GM10847 (cell line): Measurements from ENCODE around the gene CAMK2B.

Experiments
- POLR2A ChIP-seq: IDR thresholded peaks from 2 replicates; pipeline ENCODE4 v1.6.1; 2011; ENCODE audit not compliant: insufficient read length; ENCODE audit errors: extremely low read depth

The CAMK2B gene

DNA sequence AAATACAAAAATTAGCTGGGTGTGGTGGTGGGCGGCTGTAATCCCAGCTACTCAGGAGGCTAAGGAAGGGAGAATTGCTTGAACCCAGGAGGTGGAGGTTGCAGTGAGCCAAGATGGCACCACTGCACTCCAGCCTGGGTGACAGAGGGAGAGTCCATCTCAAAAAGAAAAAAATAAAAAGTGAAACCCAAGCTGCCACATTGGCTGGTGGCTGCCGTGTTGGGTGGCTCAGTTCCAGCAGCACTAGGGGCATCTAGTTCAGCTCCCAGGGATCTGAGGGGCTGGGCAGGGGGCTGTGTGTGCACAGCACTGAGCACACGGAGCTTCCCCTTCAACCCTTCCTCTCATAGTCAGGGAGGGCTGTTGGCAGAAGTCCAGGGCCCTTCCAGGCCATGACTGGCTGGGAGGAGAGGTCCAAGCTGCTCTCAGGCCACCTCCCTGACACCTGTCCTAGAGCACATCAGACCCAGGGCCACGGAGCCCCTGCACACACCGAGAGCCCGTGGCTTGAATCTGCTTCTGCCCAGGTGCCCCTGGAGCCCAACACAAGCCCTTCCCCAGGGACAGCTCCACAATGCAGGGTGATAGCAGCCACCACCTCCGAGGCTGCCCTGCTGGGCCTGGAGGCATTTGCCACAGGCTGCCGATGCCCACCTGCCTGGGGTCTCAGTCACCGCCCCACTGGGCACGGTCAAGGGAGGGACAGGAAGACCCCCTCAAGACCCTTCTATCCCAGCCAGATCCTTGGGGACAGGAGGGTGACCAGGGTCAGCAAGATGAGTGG, 77.3 kb downstream of the CAMK2B start:
- no peak for TF ChIP-seq POLR2A

DNA sequence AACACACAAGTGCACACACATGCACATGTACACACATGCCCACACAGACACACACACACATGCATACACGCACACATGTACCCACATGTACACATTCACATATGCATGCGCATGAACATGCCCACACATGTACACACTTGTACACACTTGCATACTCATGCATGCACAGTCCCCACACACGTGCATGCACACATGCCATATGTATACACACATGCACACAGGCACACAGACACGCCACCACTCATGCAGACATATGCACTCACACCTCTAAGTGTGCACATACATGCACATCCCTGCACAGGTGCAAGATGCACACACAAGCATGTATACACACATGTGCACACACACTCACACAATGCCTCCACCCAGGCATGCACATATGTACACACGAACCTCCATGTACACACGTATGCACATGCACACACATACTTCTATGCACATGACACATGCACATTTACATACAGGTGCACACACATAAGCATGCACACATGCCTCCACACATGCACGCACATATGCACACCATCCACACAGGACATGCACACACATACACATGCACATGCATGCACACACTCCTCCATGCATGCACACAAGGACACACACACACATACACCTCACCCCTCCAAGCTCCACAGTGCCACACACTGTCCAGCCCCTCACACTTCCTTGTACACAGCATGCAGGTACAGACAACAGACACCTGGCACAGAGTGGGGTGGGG, 78.8 kb downstream of the CAMK2B start:
- no peak for TF ChIP-seq POLR2A

DNA sequence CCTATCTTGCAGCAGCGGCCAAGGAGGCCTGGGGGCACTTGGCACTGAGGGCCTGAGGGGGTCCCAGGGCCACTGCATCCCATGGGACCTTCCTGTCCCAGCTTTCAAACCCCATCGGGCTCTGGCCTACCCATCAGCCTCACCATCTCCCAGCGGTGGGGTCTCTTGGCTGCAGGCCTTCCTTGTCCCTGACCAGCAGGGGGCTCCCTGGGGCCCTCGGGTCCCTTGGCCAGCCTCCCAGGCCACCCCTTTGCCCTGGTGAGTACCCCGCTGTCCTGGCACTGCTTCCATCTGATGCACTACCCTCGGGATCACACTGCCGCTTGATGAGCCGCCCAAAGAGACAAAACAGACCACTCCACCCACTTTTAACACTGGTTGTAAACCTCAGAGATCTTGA, 81.1 kb downstream of the CAMK2B start:
- no peak for TF ChIP-seq POLR2A

GRCh38 chr7:44242091-44242490, 83.3 kb downstream of the CAMK2B start:
- no peak for TF ChIP-seq POLR2A

DNA sequence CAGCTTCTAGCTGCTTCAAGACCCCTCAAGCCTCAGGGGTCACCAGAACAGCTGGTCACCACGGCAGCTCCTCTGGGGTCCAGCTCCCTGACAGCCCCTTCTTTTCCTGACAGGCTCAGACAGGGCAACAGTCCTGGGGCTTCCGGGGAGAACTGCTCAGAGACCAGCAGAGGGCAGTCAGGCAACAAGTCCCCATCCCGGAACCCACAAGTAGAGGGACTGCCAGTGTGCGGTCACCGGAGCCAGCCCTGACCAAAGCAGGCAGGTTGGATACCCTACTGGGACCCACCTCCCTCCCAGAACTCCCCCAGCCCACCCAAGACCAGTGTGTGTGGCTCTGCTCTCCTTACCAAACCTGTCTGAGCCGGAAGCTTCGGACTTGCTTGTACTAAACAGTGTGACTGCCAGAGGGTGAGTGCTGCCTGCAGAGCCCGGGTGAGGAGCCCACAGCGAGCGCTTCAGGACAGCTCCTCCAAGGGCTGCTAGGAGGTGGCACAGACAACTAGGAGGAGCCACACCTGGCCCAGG, 84.3 kb downstream of the CAMK2B start:
- TF ChIP-seq POLR2A: no peak

DNA sequence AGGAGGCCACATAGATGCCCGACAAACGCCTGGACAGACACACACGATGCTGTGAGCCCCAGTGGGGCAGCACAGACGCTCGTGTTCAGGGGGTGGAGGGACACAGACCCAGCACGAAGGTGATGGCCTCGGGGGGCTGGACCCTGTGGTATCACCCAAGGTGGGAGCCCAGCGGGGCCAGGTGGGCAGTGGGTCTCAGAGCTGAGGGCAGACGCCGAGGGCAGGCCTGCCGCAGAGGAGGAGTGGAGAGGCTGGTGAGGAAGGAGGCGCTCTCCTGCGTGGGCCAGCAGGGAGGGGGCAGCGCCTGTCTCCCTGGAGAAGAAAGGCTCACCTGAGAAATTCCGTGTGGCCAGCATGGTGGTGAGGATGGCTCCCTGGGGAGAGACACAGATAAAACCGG, 85.0 kb downstream of the CAMK2B start:
- TF ChIP-seq POLR2A: no peak

DNA sequence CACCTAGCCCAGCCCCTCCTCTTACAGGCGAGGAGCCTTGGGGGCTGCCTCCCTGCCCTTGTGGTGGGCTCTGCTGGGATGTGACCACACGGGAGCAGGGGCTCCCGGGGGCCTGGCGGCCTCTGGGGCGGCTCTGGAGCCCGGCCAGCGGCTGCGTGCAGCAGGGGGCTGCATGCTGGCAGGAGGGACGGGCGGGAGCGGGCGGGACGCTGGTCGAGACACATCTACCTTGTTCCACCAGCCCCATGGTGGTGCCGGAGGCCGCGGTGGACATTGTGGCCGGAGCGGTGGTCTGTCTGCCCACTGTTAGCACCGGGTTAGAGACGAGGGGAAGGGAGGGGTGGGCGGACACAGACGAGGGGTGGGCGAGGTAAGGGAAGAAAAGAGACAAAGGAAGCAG, 86.0 kb downstream of the CAMK2B start:
- no peak for TF ChIP-seq POLR2A

DNA sequence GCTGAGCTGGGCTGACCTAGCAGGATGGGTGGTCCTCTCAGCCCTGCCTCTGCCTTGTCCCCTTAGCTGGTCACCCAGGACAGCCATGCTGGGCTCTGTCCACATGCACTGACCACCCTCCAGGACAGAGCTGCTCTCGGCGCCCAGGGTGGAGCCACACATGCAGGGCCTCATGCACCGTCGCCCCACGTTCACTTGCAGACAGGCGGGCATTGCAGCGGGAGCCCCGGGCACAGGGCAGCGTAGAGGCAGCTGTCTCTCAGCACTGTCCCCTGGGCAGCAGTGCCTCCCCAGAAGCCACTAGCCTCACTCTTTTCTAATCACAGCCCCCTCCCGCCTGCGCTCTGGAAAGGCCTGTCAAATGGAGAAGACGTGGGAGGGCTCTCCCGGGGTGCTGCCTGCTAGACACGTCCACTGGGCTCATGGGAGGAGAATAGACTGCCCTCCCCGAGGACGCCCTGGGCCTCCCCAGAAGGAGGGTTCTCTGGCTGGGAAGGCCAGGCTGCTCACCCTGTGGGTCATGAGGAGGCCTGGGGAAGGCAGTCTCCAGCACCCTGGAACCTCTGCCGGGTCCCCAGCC, 87.2 kb downstream of the CAMK2B start:
- TF ChIP-seq POLR2A: no peak

- TF ChIP-seq POLR2A: no peak
Measured at GRCh38 chr7:44237696-44238095, 87.7 kb downstream of the CAMK2B start.

- TF ChIP-seq POLR2A: no peak
Measured at GRCh38 chr7:44236333-44236728, 89.1 kb downstream of the CAMK2B start.

DNA sequence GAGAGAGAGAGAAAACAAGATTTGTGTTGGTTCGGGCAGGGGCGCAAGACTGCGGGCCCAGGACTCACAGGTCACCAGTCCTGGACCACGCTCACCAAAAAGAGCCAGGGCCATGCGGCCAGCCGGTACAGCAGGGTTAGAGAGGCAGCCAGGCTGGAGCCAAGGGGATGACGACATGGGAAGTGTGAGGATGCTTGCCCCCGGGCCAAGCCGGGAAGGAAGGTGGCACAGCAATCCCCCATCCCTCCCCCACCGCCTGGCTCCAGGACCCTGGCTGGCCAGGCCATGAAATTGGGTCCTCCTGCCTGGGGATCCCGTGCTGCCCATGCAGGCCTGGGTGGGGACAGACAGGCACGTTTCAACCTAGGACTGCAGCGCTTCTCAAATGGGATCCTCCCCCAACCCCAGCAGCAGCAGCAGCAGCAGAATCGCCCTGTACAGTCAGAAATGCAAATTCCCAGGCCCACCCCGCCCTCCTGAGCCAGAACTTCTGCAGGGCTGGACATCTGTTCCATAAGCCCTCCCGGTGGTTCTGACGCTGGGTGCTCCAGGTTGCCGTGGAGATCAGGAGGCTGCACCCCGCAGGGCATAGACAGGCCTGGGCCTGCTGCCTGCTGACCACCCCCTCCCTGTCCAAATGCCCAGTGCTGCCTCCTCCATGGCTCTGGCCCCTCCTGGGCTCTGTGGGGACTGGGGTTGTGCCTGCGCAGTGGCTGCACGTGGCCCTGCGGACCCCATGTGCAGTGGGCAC, 89.6 kb downstream of the CAMK2B start:
- no peak for TF ChIP-seq POLR2A

GRCh38 chr7:44235066-44235465, 90.3 kb downstream of the CAMK2B start:
- TF ChIP-seq POLR2A: no peak

GRCh38 chr7:44232901-44233715, 92.3 kb downstream of the CAMK2B start:
- no peak for TF ChIP-seq POLR2A

GRCh38 chr7:44232396-44232795, 93.0 kb downstream of the CAMK2B start:
- no peak for TF ChIP-seq POLR2A
